Esophagus muscularis mucosa (tissue), 4 donors: ENCODE measurements around the gene PSMD8.

Source experiments
- CTCF ChIP-seq, 3 experiments: fragments of 200-600 bp in 2 of 3; fragments of 450-650 bp in 1 of 3; sonication (generic) in 2 of 3; IDR thresholded peaks; one replicate each; pipeline ENCODE4 v1.5.1; 2017 to 2019; ENCODE audit warnings: antibody characterized with exemption in 3 of 3, mild to moderate bottlenecking in 2 of 3, moderate library complexity in 1 of 3
- EP300 ChIP-seq: sonication (generic); formaldehyde crosslinking; IDR thresholded peaks from one replicate; pipeline ENCODE4 v1.6.1; 2017; ENCODE audit warnings: antibody characterized with exemption
- POLR2A ChIP-seq: fragments of 450-650 bp; IDR thresholded peaks from one replicate; pipeline ENCODE4 v1.6.1; 2017; ENCODE audit warnings: antibody characterized with exemption, moderate library complexity, mild to moderate bottlenecking, low read depth

GRCh38 chr19:38360351-38360750, 14.0 kb upstream of the PSMD8 start:
- TF ChIP-seq POLR2A (no peak), CTCF (IDR thresholded peaks at IDR 0.05) (no peak), EP300 (no peak)
